ENCODE measurements around the gene UBQLNL. TPM values are rescaled to one million over a fixed set of nuclear protein-coding genes. Genes with fewer than 3 reads are reported as not detected.

The UBQLNL gene
- total and polyA plus RNA-seq, 2 donors = 0.09 to 1.5 TPM

- Histone ChIP-seq H3K9me3 (ENCODE audit: control insufficient read depth in 2 of 2, insufficient read depth in 1 of 2, low read length in 1 of 2) (no peaks in the 10 kb centered on the region), H3K27ac (ENCODE audit: low read depth in 1 of 2, low read length in 1 of 2) (no peak overlapping the region), H3K4me3 (ENCODE audit: low read length in 2 of 2) (no peak overlapping the region), H3K4me1 (ENCODE audit: control insufficient read depth in 2 of 2, insufficient read depth in 2 of 2, low read length in 2 of 2) (no peaks in the 10 kb centered on the region), H3K27me3 (ENCODE audit: control insufficient read depth in 2 of 2, insufficient read depth in 1 of 2, low read length in 1 of 2) (no peaks in the 10 kb centered on the region), H3K36me3 (ENCODE audit: control insufficient read depth in 2 of 2, insufficient read depth in 2 of 2, low read length in 1 of 2) (no peaks in the 10 kb centered on the region)
- 98% methylated on average over 4 of the region's 4 CpGs for WGBS
- DNase-seq (ENCODE audit: low read depth in 6 of 9, low spot score in 9 of 9) = no peak
These were observed 5.0 kb upstream of the UBQLNL start for GRCh38 chr11:5521540-5521939.

- no peak for DNase-seq (ENCODE audit: low read depth in 6 of 9, low spot score in 9 of 9)
- Histone ChIP-seq H3K4me3 (ENCODE audit: low read length in 2 of 2) (no peak overlapping the region), H3K4me1 (ENCODE audit: control insufficient read depth in 2 of 2, insufficient read depth in 2 of 2, low read length in 2 of 2) (no peaks in the 10 kb centered on the region), H3K9me3 (ENCODE audit: control insufficient read depth in 2 of 2, insufficient read depth in 1 of 2, low read length in 1 of 2) (no peaks in the 10 kb centered on the region), H3K27ac (ENCODE audit: low read depth in 1 of 2, low read length in 1 of 2) (no peak overlapping the region), H3K36me3 (ENCODE audit: control insufficient read depth in 2 of 2, insufficient read depth in 2 of 2, low read length in 1 of 2) (no peaks in the 10 kb centered on the region), H3K27me3 (ENCODE audit: control insufficient read depth in 2 of 2, insufficient read depth in 1 of 2, low read length in 1 of 2) (no peaks in the 10 kb centered on the region)
These were observed 1.7 kb downstream of the UBQLNL start for GRCh38 chr11:5514841-5515240.

GRCh38 chr11:5509803-5510202 lies 6.7 kb downstream of the UBQLNL start, which contains the start of gene UBQLN3:
Gene UBQLN3, minus strand, starts transcription at chr11:5509957. Its CDS starts 399 bp downstream, at chr11:5509558.
- Histone ChIP-seq H3K36me3 (ENCODE audit: control insufficient read depth in 2 of 2, insufficient read depth in 2 of 2, low read length in 1 of 2) (no peaks in the 10 kb centered on the region), H3K27me3 (ENCODE audit: control insufficient read depth in 2 of 2, insufficient read depth in 1 of 2, low read length in 1 of 2) (no peaks in the 10 kb centered on the region), H3K9me3 (ENCODE audit: control insufficient read depth in 2 of 2, insufficient read depth in 1 of 2, low read length in 1 of 2) (no peaks in the 10 kb centered on the region), H3K4me1 (ENCODE audit: control insufficient read depth in 2 of 2, insufficient read depth in 2 of 2, low read length in 2 of 2) (no peaks in the 10 kb centered on the region), H3K27ac (ENCODE audit: low read depth in 1 of 2, low read length in 1 of 2) (no peak within 1 kb of the TSS), H3K4me3 (ENCODE audit: low read length in 2 of 2) (no peak within 1 kb of the TSS)
- WGBS = 92% methylated on average over 4 of the region's 4 CpGs
- no peak for DNase-seq (ENCODE audit: low read depth in 6 of 9, low spot score in 9 of 9)

GRCh38 chr11:5508605-5509004 lies 7.9 kb downstream of the UBQLNL start:
- Histone ChIP-seq H3K36me3 (ENCODE audit: control insufficient read depth in 2 of 2, insufficient read depth in 2 of 2, low read length in 1 of 2) (no peaks in the 10 kb centered on the region), H3K4me1 (ENCODE audit: control insufficient read depth in 2 of 2, insufficient read depth in 2 of 2, low read length in 2 of 2) (no peaks in the 10 kb centered on the region), H3K27me3 (ENCODE audit: control insufficient read depth in 2 of 2, insufficient read depth in 1 of 2, low read length in 1 of 2) (no peaks in the 10 kb centered on the region), H3K9me3 (ENCODE audit: control insufficient read depth in 2 of 2, insufficient read depth in 1 of 2, low read length in 1 of 2) (no peaks in the 10 kb centered on the region), H3K27ac (ENCODE audit: low read depth in 1 of 2, low read length in 1 of 2) (no peak overlapping the region), H3K4me3 (ENCODE audit: low read length in 2 of 2) (no peak overlapping the region)
- 97% methylated on average over 8 of the region's 8 CpGs for WGBS
- no peak for DNase-seq (ENCODE audit: low read depth in 6 of 9, low spot score in 9 of 9)

GRCh38 chr11:5507933-5508305 lies 8.6 kb downstream of the UBQLNL start:
- DNase-seq (ENCODE audit: low read depth in 6 of 9, low spot score in 9 of 9) = no peak
- WGBS = 93% methylated on average over 6 of the region's 6 CpGs
- H3K27me3 ChIP-seq (ENCODE audit: control insufficient read depth in 2 of 2, insufficient read depth in 1 of 2, low read length in 1 of 2) = no peaks in the 10 kb centered on the region
- H3K36me3 ChIP-seq (ENCODE audit: control insufficient read depth in 2 of 2, insufficient read depth in 2 of 2, low read length in 1 of 2) = no peaks in the 10 kb centered on the region
- no peak overlapping the region for H3K4me3 ChIP-seq (ENCODE audit: low read length in 2 of 2)
- H3K9me3 ChIP-seq (ENCODE audit: control insufficient read depth in 2 of 2, insufficient read depth in 1 of 2, low read length in 1 of 2) = no peaks in the 10 kb centered on the region
- H3K27ac ChIP-seq (ENCODE audit: low read depth in 1 of 2, low read length in 1 of 2) = no peak overlapping the region
- no peaks in the 10 kb centered on the region for H3K4me1 ChIP-seq (ENCODE audit: control insufficient read depth in 2 of 2, insufficient read depth in 2 of 2, low read length in 2 of 2)

GRCh38 chr11:5507177-5507932 lies 9.1 kb downstream of the UBQLNL start:
- Histone ChIP-seq H3K9me3 (ENCODE audit: control insufficient read depth in 2 of 2, insufficient read depth in 1 of 2, low read length in 1 of 2) (no peaks in the 10 kb centered on the region), H3K27me3 (ENCODE audit: control insufficient read depth in 2 of 2, insufficient read depth in 1 of 2, low read length in 1 of 2) (no peaks in the 10 kb centered on the region), H3K4me3 (ENCODE audit: low read length in 2 of 2) (no peak overlapping the region), H3K36me3 (ENCODE audit: control insufficient read depth in 2 of 2, insufficient read depth in 2 of 2, low read length in 1 of 2) (no peaks in the 10 kb centered on the region), H3K4me1 (ENCODE audit: control insufficient read depth in 2 of 2, insufficient read depth in 2 of 2, low read length in 2 of 2) (no peaks in the 10 kb centered on the region), H3K27ac (ENCODE audit: low read depth in 1 of 2, low read length in 1 of 2) (no peak overlapping the region)
- DNase-seq (ENCODE audit: low read depth in 6 of 9, low spot score in 9 of 9) = no peak
- WGBS = 94% methylated on average over 9 of the region's 9 CpGs

- 96% methylated on average over 9 of the region's 9 CpGs for WGBS
- H3K27me3 ChIP-seq (ENCODE audit: control insufficient read depth in 2 of 2, insufficient read depth in 1 of 2, low read length in 1 of 2) = no peaks in the 10 kb centered on the region
- H3K36me3 ChIP-seq (ENCODE audit: control insufficient read depth in 2 of 2, insufficient read depth in 2 of 2, low read length in 1 of 2) = no peaks in the 10 kb centered on the region
- no peaks in the 10 kb centered on the region for H3K4me1 ChIP-seq (ENCODE audit: control insufficient read depth in 2 of 2, insufficient read depth in 2 of 2, low read length in 2 of 2)
- no peaks in the 10 kb centered on the region for H3K9me3 ChIP-seq (ENCODE audit: control insufficient read depth in 2 of 2, insufficient read depth in 1 of 2, low read length in 1 of 2)
- DNase-seq (ENCODE audit: low read depth in 6 of 9, low spot score in 9 of 9) = no peak
- no peak overlapping the region for H3K4me3 ChIP-seq (ENCODE audit: low read length in 2 of 2)
- no peak overlapping the region for H3K27ac ChIP-seq (ENCODE audit: low read depth in 1 of 2, low read length in 1 of 2)
These were observed 11.0 kb downstream of the UBQLNL start for GRCh38 chr11:5505363-5506048.

- H3K27me3 ChIP-seq (ENCODE audit: control insufficient read depth in 2 of 2, insufficient read depth in 1 of 2, low read length in 1 of 2) = no peaks in the 10 kb centered on the region
- H3K36me3 ChIP-seq (ENCODE audit: control insufficient read depth in 2 of 2, insufficient read depth in 2 of 2, low read length in 1 of 2) = no peaks in the 10 kb centered on the region
- no peaks in the 10 kb centered on the region for H3K9me3 ChIP-seq (ENCODE audit: control insufficient read depth in 2 of 2, insufficient read depth in 1 of 2, low read length in 1 of 2)
- no peaks in the 10 kb centered on the region for H3K4me1 ChIP-seq (ENCODE audit: control insufficient read depth in 2 of 2, insufficient read depth in 2 of 2, low read length in 2 of 2)
- 88% methylated on average over 2 of the region's 2 CpGs for WGBS
- H3K4me3 ChIP-seq (ENCODE audit: low read length in 2 of 2) = no peak overlapping the region
- no peak for DNase-seq (ENCODE audit: low read depth in 6 of 9, low spot score in 9 of 9)
- no peak overlapping the region for H3K27ac ChIP-seq (ENCODE audit: low read depth in 1 of 2, low read length in 1 of 2)
These were observed 12.0 kb downstream of the UBQLNL start for GRCh38 chr11:5504403-5504921.

GRCh38 chr11:5500393-5500801 lies 16.1 kb downstream of the UBQLNL start:
- H3K27me3 ChIP-seq (ENCODE audit: control insufficient read depth in 2 of 2, insufficient read depth in 1 of 2, low read length in 1 of 2) = no peaks in the 10 kb centered on the region
- 88% methylated on average over 6 of the region's 6 CpGs for WGBS
- no peaks in the 10 kb centered on the region for H3K9me3 ChIP-seq (ENCODE audit: control insufficient read depth in 2 of 2, insufficient read depth in 1 of 2, low read length in 1 of 2)
- H3K27ac ChIP-seq (ENCODE audit: low read depth in 1 of 2, low read length in 1 of 2) = no peak overlapping the region
- H3K36me3 ChIP-seq (ENCODE audit: control insufficient read depth in 2 of 2, insufficient read depth in 2 of 2, low read length in 1 of 2) = no peaks in the 10 kb centered on the region
- no peak overlapping the region for H3K4me3 ChIP-seq (ENCODE audit: low read length in 2 of 2)
- no peaks in the 10 kb centered on the region for H3K4me1 ChIP-seq (ENCODE audit: control insufficient read depth in 2 of 2, insufficient read depth in 2 of 2, low read length in 2 of 2)
- no peak for DNase-seq (ENCODE audit: low read depth in 6 of 9, low spot score in 9 of 9)

All from thymus (tissue), 11 donors.